AG09319 (cell line): Measurements from ENCODE around the gene DPYSL4.

ENCODE experiments used
- DNase-seq: peaks from one replicate; pipeline ENCODE4 v3.0.0-alpha.2; 2010; ENCODE audit warnings: low read depth; ENCODE audit errors: extremely low read depth
- CTCF ChIP-seq: IDR thresholded peaks from 2 replicates; pipeline ENCODE4 v1.5.1; 2011; ENCODE audit warnings: low read depth, mild to moderate bottlenecking, inconsistent platforms, low read length, moderate library complexity

Gene DPYSL4

DNA sequence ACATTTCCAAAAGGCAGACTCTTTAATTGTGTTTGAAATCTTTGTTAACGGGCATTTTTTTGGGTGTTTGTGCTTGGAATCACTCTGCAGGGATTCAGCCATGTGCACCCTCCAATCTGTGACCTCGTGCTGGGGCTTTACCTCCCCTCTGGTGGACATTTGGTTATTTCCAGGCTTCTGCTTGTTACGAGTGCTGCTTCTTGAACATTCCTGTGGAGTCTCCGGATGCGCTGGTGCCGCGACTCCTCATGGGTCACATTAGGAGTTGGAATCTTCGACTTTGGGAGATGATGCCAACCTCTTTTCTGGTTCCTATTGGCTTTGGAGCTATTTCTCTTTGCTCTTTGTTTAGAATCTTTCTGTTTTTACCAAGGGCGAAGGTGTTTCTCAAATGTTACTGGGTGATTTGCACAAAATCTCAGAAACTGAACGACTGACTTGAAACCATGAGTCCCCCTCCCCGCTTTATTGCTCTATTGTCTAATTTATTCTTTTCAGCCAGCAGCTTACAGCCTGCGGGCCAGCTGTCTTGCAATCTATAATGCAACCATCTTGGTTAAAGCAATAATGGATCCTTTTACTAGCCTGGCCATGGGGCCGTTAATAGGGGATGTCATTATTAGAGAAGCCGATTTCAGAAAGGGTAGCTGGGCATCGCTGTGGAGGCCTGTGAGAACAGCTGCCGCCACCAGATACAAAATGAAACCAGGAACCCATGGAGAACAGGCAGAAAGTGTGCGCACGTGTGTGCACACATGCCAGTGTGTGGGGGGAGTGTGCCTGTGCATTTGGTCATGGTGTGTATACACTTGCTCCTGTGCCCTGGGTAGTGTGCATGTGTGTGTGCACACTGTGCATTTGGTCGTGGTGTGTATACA is 9.9 kb upstream of the DPYSL4 start:
- no peak for DNase-seq
- TF ChIP-seq CTCF, result no peak

GRCh38 chr10:132178046-132178445 is 8.7 kb upstream of the DPYSL4 start:
- TF ChIP-seq CTCF, result no peak
- no peak for DNase-seq

DNA sequence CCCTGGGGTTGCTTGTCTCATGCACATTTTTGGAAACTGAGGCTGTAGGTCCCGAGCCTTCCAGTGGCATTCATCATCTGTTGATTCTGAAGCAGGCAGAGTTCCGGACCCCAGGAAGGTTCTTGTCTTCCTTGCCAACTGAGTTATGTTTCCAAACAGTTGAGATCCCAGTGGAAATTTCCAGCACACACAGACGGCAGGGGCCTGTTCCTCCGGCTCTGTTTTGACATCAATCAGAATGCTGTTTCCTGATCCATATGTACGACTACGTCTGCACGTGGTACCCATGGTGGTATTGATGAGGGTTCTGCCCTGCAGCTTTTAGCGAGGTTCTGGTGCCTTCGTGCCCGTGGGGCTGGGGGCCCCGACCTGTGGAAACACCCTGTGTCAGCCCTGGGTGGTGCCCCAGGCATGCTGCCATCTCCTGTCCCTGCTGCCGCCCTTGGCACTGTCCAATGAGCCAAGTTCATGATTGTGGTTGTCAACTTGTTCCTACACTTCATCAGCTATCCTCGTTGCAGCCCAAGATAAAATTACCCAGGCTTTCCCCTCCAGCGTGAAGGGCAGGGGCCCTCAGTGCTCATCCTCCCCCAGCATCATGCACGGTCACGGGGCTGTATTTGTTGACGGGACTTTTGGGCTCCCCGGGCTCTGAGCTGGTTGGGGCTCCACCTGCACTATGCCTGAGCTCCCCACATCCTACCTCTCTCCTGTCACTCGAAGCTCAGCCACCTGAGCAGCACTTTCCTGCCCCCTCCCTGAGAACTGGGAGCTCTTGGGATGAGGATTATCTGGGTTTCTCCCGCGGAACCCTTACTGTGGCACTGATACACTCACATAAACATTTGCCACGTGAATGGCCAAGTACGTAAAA is 7.8 kb upstream of the DPYSL4 start:
- DNase-seq, result no peak

DNA sequence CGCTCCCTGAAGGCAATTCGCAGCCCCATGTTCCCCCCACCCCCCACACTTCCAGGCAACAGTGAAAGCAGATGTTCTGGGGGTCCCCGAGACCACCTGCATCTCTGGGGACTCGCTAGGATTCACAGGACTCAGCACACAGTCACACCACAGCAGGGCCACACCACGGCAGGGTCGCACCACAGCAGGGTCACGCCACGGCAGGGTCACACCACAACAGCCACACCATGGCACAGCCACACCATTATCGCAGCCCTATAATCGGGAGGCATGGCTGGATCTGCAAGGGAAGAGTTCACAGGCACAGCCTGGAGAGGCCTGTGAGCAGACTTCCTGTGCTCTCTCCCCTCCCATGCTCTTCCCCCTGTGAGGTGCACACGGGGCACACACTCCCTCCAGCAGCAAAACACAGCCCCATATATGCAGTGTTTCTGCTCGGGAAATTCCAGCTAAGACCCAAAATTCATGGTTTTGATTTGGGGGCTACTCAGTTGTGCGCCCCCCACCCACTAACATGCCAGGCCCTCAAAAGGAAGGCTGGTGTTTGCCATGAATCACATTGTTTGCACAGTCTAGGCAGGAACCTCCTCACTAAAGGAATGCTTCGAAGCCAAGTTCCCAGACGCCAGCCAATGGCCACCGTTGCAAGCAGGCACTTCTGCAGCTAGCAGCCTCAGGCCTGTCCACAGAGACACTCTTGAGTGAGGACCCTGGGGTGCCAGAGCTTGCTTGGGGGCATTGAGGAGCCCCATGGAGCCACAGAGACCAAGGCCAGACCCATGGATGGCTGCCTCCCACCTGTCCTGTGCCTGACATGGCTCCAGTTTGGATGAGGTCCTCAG is 7.0 kb upstream of the DPYSL4 start:
- no peak for TF ChIP-seq CTCF

More for the DNA sequence above, 7.8 kb upstream of the DPYSL4 start:
- no peak for TF ChIP-seq CTCF

GRCh38 chr10:132180736-132181135 is 6.0 kb upstream of the DPYSL4 start:
- no peak for DNase-seq
- no peak for TF ChIP-seq CTCF

More for the DNA sequence above, 7.0 kb upstream of the DPYSL4 start:
- DNase-seq, result no peak

DNA sequence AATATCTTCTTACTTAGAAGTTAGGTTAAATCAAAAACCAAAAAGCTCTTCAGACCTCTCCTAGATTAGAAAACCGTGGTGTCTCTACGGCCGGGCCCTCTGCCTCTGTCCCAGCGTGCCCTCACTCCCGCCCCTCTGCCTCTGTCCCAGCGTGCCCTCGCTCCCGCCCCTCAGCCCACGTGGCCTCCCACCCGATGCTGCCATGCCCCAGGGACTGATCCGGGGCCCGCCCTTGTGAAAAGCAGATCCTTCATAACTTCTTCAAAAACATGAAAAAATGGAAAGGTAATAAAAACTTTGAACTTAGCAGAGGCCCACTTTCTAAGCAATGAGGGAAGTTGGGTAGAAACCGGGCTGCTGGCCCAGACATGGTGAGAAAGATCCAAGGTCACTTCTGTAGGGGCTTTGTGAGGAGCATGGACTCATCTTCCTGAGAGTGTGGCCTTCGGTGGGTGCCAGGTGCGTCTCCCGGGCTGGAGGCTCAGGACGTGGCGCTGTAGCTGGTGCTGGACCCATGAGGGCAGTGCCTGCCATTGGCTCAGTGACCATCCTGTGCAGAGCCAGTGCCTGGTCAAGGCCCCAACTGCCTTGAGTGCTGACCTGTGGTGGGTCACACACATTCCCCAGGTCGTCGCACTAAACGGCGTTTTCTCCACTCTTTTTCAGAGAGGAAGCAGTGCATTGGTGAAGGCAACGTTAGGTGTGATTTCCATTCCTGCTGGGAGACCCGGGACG is 4.9 kb upstream of the DPYSL4 start:
- DNase-seq, result no peak
- no peak for TF ChIP-seq CTCF
